Pons (tissue), 1 donor: ENCODE data around the gene CADM4.

Experiments used
- DNase-seq: peaks from one replicate; pipeline ENCODE4 v3.0.0-alpha.2; 2016; ENCODE audit warnings: low spot score

The CADM4 gene

GRCh38 chr19:43634068-43634467 is 5.6 kb downstream of the CADM4 start:
- DNase-seq, result no peak

GRCh38 chr19:43633520-43633919 is 6.1 kb downstream of the CADM4 start:
- DNase-seq, result no peak

GRCh38 chr19:43631491-43631890 is 8.2 kb downstream of the CADM4 start:
- DNase-seq, result no peak

- DNase-seq, result no peak
These were observed 10.9 kb downstream of the CADM4 start for GRCh38 chr19:43628646-43629326.

- no peak for DNase-seq
These were observed 12.8 kb downstream of the CADM4 start for GRCh38 chr19:43626838-43627237.

- DNase-seq, result no peak
These were observed 13.6 kb downstream of the CADM4 start for GRCh38 chr19:43625918-43626579.

GRCh38 chr19:43624933-43625332 is 14.7 kb downstream of the CADM4 start:
- DNase-seq, result no peak

- no peak for DNase-seq
These were observed 15.6 kb downstream of the CADM4 start for GRCh38 chr19:43623889-43624670.

GRCh38 chr19:43622956-43623355 is 16.7 kb downstream of the CADM4 start:
- no peak for DNase-seq

- no peak for DNase-seq
These were observed 17.6 kb downstream of the CADM4 start for GRCh38 chr19:43622070-43622469.

- no peak for DNase-seq
These were observed 19.3 kb downstream of the CADM4 start for GRCh38 chr19:43620061-43621001.

GRCh38 chr19:43619262-43620060 is 20.2 kb downstream of the CADM4 start, which contains the start of gene ZNF428:
ZNF428 (minus strand) TSS chr19:43619629; CDS start chr19:43614304, 5,325 bp downstream.
- DNase-seq, result peak; percentile 93

GRCh38 chr19:43618921-43619261 is 20.8 kb downstream of the CADM4 start:
- DNase-seq, result peak; percentile 59

- DNase-seq, result no peak
These were observed 22.7 kb downstream of the CADM4 start for GRCh38 chr19:43616954-43617353.

- DNase-seq, result no peak
These were observed 23.3 kb downstream of the CADM4 start for GRCh38 chr19:43616306-43616705.

- DNase-seq, result no peak
These were observed 27.3 kb downstream of the CADM4 start for GRCh38 chr19:43612374-43612773.

- no peak for DNase-seq
These were observed 27.9 kb downstream of the CADM4 start, which contains the start of gene SRRM5 for GRCh38 chr19:43611788-43612187. SRRM5 (plus strand) TSS chr19:43612088; CDS start chr19:43612122, 34 bp downstream.

- no peak for DNase-seq
These were observed 29.2 kb downstream of the CADM4 start for GRCh38 chr19:43610493-43610892.

- no peak for DNase-seq
These were observed 29.8 kb downstream of the CADM4 start for GRCh38 chr19:43609872-43610271.

- DNase-seq, result no peak
These were observed 32.1 kb downstream of the CADM4 start for GRCh38 chr19:43607238-43608205.
